A549 (cell line): Measurements from ENCODE around the gene COL5A1. TPM values are rescaled to one million over a fixed set of nuclear protein-coding genes. Genes with fewer than 3 reads are reported as not detected.
A peak's percentile ranks its signal among the peaks of the same experiment; 100 is the strongest.

Source experiments
- ATAC-seq, 2 experiments: fragments of 200-7000 bp in 1 of 2; fragments of >200 bp in 1 of 2; cut with Nextera tagmentation in 1 of 2; cut with Tn5 transposase in 1 of 2; 3 replicates each; pipeline versions ENCODE4 v1.8.0 to v1.9.1; 2018 to 2020; ENCODE audit warnings: mild to moderate bottlenecking in 1 of 2, moderate library complexity in 1 of 2
- CTCF ChIA-PET: fragments of 300-600 bp; sonication (Branson Sonifier 250); formaldehyde crosslinking; extraction: SDS; loops from one replicate; lab custom pipeline; 2021; ENCODE audit warnings: antibody characterized with exemption, inconsistent platforms; lab: Yijun Ruan, JAX
- POLR2A ChIA-PET: fragments of 350-600 bp; formaldehyde crosslinking; extraction: SDS; loops from one replicate; lab custom pipeline; 2021; ENCODE audit warnings: antibody characterized with exemption, inconsistent platforms; lab: Yijun Ruan, JAX
- DNase-seq, 2 experiments: peaks; one replicate each; pipeline versions ENCODE4 v3.0.0 to v3.0.0-alpha.2; 2011 to 2016; ENCODE audit warnings: low read depth in 1 of 2, low spot score in 1 of 2
- FAIRE-seq: peaks from 2 replicates; lab custom pipeline; 2011; peaks lifted over from hg19 to GRCh38; lab: Jason Lieb, UNC
- H3K27ac ChIP-seq, 2 experiments: fragments of >200 bp; sonication (Bioruptor Twin); formaldehyde crosslinking; 3 replicates each; pipeline ENCODE4 v1.5.1; 2016 to 2017
- H3K4me1 ChIP-seq: fragments of >200 bp; sonication (Bioruptor Twin); formaldehyde crosslinking; 3 replicates; pipeline ENCODE4 v1.6.1; 2016
- H3K4me2 ChIP-seq: fragments of >200 bp; sonication (Bioruptor Twin); formaldehyde crosslinking; 3 replicates; pipeline ENCODE4 v1.6.1; 2016
- H3K4me3 ChIP-seq: fragments of >200 bp; sonication (Bioruptor Twin); formaldehyde crosslinking; 3 replicates; pipeline ENCODE4 v1.5.1; 2016
- H3K9me3 ChIP-seq: fragments of >200 bp; sonication (Bioruptor Twin); formaldehyde crosslinking; 3 replicates; pipeline ENCODE4 v1.6.1; 2016
- ATOH8 ChIP-seq: fragments of 250-450 bp; sonication (Bioruptor Pico); IDR thresholded peaks from 2 replicates; pipeline ENCODE4 v1.5.0; 2020; ENCODE audit warnings: low read depth, mild to moderate bottlenecking, moderate library complexity
- BCL3 ChIP-seq: fragments of >200 bp; sonication (Bioruptor Twin); formaldehyde crosslinking; IDR thresholded peaks from 3 replicates; pipeline ENCODE4 v1.6.1; 2016
- BHLHE40 ChIP-seq: IDR thresholded peaks from 2 replicates; pipeline ENCODE4 v1.6.1; 2012; ENCODE audit warnings: low read depth, low read length, inconsistent platforms
- CBX2 ChIP-seq: fragments of 200-600 bp; sonication (generic); IDR thresholded peaks from 2 replicates; pipeline ENCODE4 v1.6.1; 2016; ENCODE audit warnings: low read depth, mild to moderate bottlenecking, borderline replicate concordance
- CHD2 ChIP-seq: fragments of 150-350 bp; IDR thresholded peaks from 2 replicates; pipeline ENCODE4 v1.6.1; 2014; ENCODE audit warnings: low read length; ENCODE audit not compliant: partially characterized antibody
- CHD4 ChIP-seq: fragments of 200-600 bp; sonication (generic); IDR thresholded peaks from 2 replicates; pipeline ENCODE4 v1.6.1; 2016; ENCODE audit warnings: antibody characterized with exemption, mild to moderate bottlenecking, borderline replicate concordance
- EHMT2 ChIP-seq: fragments of 200-600 bp; sonication (generic); IDR thresholded peaks from 2 replicates; pipeline ENCODE4 v1.6.1; 2016; ENCODE audit warnings: antibody characterized with exemption, low read depth, mild to moderate bottlenecking, moderate library complexity
- ESRRA ChIP-seq: fragments of 150-350 bp; IDR thresholded peaks from 2 replicates; pipeline ENCODE4 v1.6.1; 2014; ENCODE audit warnings: mild to moderate bottlenecking, low read length, borderline replicate concordance
- FOSL2 ChIP-seq, 2 experiments: fragments of 450-650 bp in 1 of 2; fragments of >200 bp in 1 of 2; sonication (Bioruptor Twin) in 1 of 2; formaldehyde crosslinking; IDR thresholded peaks; 2 replicates each; pipeline versions ENCODE4 v1.5.0 to v1.6.1; 2016 to 2020; ENCODE audit warnings: mild to moderate bottlenecking in 1 of 2, moderate library complexity in 1 of 2
- FOXS1 ChIP-seq: fragments of 250-450 bp; sonication (Bioruptor Pico); IDR thresholded peaks from 2 replicates; pipeline ENCODE4 v1.5.0; 2020; ENCODE audit warnings: mild to moderate bottlenecking, moderate library complexity
- GATA3 ChIP-seq: IDR thresholded peaks from 2 replicates; pipeline ENCODE4 v1.6.1; 2012; ENCODE audit warnings: borderline replicate concordance
- HDAC2 ChIP-seq: fragments of 200-600 bp; sonication (generic); IDR thresholded peaks from 2 replicates; pipeline ENCODE4 v1.6.1; 2016
- HES2 ChIP-seq: fragments of >200 bp; sonication (Bioruptor Twin); formaldehyde crosslinking; IDR thresholded peaks from 2 replicates; pipeline ENCODE4 v1.6.1; 2016
- HEYL ChIP-seq: fragments of 250-450 bp; sonication (Bioruptor Pico); IDR thresholded peaks from 2 replicates; pipeline ENCODE4 v1.8.0; 2021; ENCODE audit warnings: mild to moderate bottlenecking, moderate library complexity
- HOXA7 ChIP-seq: fragments of 250-450 bp; sonication (Bioruptor Pico); IDR thresholded peaks from 2 replicates; pipeline ENCODE4 v1.5.0; 2020; ENCODE audit warnings: mild to moderate bottlenecking, moderate library complexity
- KDM1A ChIP-seq: fragments of 200-600 bp; sonication (generic); IDR thresholded peaks from 2 replicates; pipeline ENCODE4 v1.6.1; 2016; ENCODE audit warnings: low read depth, mild to moderate bottlenecking
- NFE2L2 ChIP-seq: fragments of 150-350 bp; conservative IDR thresholded peaks from 2 replicates; pipeline ENCODE4 v1.6.1; 2014; ENCODE audit warnings: low read length
- PBX3 ChIP-seq: IDR thresholded peaks from 2 replicates; pipeline ENCODE4 v1.6.1; 2012
- PHF8 ChIP-seq: fragments of 200-600 bp; sonication (generic); IDR thresholded peaks from 2 replicates; pipeline ENCODE4 v1.6.1; 2016; ENCODE audit warnings: low read depth, mild to moderate bottlenecking, antibody characterized with exemption, moderate library complexity, borderline replicate concordance
- POLR2AphosphoS2 ChIP-seq: conservative IDR thresholded peaks from 2 replicates; pipeline ENCODE4 v1.6.1; 2012; ENCODE audit warnings: low read length, improper control_type of control experiment, inconsistent platforms
- RNF2 ChIP-seq: fragments of 200-600 bp; sonication (generic); IDR thresholded peaks from 2 replicates; pipeline ENCODE4 v1.6.1; 2016; ENCODE audit warnings: low read depth, mild to moderate bottlenecking, antibody characterized with exemption, moderate library complexity, borderline replicate concordance
- ZC3H11A ChIP-seq: fragments of 450-650 bp; IDR thresholded peaks from 2 replicates; pipeline ENCODE4 v1.6.1; 2014; ENCODE audit warnings: antibody characterized with exemption, mild to moderate bottlenecking
- ZNF302 ChIP-seq: fragments of 250-450 bp; sonication (Bioruptor Pico); IDR thresholded peaks from 2 replicates; pipeline ENCODE4 v1.9.0; 2021; ENCODE audit warnings: inconsistent platforms, mild to moderate bottlenecking, moderate library complexity
- WGBS: methylation state at CpG from one replicate; pipeline ENCODE4 v1.1.6; 2017; ENCODE audit errors: missing lambda C conversion rate; 5-methylcytosine and 5-hydroxymethylcytosine counted together
- polyA plus RNA-seq, 4 experiments: library from polyadenylated mRNA; depleted of rRNA in 3 of 4; stranded (reverse); fragments of >200 nt; fragmentation: RNase III in 1 of 4; extraction: RNeasy Plus Mini Kit Qiagen cat#74134 plus additional on column Dnase treatment in 1 of 4; gene quantifications; 2 replicates in 3 of 4; 3 replicates in 1 of 4; pipeline ENCODE4 v1.2.3, GENCODE V29; 2011 to 2017
- TF ChIP-seq, protein P1 (sequence below): fragments of >200 bp; sonication (Bioruptor Twin); formaldehyde crosslinking; IDR thresholded peaks from 3 replicates; pipeline ENCODE4 v1.5.1; 2016

The COL5A1 gene
- polyA plus RNA-seq, 2 of the 4 experiments (the other 2 are of a cell fraction) = 16.1 to 67.5 TPM

DNA sequence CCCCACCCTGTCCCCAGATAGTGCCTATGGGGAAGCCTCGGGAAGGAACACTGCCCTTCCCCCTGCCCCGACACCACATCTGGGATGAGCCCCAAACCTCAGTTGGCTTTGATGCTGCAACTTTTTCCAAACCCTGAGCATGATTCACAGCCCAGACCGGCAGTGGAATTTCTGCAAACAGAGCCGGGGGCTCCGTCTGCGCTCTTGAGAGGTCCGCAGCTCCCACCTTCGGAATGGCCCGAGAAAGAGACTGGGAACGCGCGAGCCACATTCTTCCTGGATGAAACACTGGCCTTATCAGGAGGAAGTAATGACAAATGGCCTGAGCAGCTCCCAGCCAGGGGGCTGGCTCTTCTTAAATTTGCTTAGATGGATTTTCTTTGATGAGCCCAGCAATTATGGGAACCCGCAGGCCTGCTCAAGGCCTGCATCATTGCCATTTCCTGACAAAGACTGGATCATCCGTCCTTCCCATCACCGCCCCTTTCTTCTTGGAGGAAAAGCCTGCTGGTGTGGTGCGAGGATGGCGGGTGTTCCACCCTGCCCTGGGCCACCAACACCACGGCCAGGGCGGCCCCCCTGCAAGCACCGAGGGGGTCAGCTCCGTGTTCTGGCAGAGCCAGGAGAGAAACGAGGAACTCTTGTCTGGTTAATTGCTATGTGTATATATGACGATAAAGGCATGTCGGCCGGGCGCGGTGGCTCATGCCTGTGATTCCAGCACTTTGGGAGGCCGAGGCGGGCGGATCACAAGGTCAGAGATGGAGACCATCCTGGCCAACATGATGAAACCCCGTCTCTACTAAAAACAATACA lies 38.8 kb upstream of the COL5A1 start (continued):
- TF ChIP-seq PBX3 = peak; percentile 41
- no peak for TF ChIP-seq ZNF302 (CRISPR knock-in tag)
- no peak for TF ChIP-seq FOXS1
- TF ChIP-seq HDAC2 = no peak
- no peak for TF ChIP-seq CBX2
- no peak for TF ChIP-seq ATOH8 (CRISPR knock-in tag)
- no peak for TF ChIP-seq CHD2

DNA sequence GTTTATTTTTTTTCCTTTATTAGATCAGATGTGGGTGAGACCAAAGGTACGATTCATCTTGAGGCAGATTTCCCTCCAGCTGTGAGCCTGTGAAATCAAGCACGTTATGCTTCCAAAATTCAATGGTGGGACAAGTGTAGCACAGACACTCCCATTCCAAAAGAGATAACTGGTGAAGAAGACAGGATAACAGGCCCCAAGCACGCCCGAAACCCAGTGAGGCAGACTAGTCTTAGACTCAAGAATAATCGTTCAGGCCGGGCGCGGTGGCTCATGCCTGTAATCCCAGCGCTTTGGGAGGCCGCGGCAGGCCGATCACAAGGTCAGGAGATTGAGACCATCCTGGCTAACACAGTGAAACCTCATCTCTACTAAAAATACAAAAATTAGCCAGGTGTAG lies 36.8 kb upstream of the COL5A1 start:
- no peak for ATAC-seq
- ChIA-PET CTCF (interaction anchor here (0.7 to 3.7 kb wide), 5 partner anchors 52 to 162 kb away, joined by 3 to 14 read pairs (median 3); no protein-coding TSS in a partner anchor), POLR2A (interaction anchor here (0.8 kb wide), 1 partner anchor 40 kb away, joined by 3 read pairs; no protein-coding TSS in a partner anchor)
- H3K4me3 ChIP-seq = no peak overlapping the region
- peaks cover 8% of the 10 kb centered on the region for H3K9me3 ChIP-seq
- peak overlapping the region; percentile 94 to 96; a peak in 5 of 6 replicates for H3K27ac ChIP-seq
- H3K4me1 ChIP-seq = peaks cover 36% of the 10 kb centered on the region
- TF ChIP-seq ESRRA (no peak), BCL3 (no peak), CHD4 (no peak), POLR2AphosphoS2 (no peak), EHMT2 (no peak), BHLHE40 (no peak), PBX3 (no peak), HOXA7 (no peak), PHF8 (no peak), KDM1A (no peak)
- no peak for FAIRE-seq
- H3K4me2 ChIP-seq = no peak overlapping the region
- 95% methylated on average over 12 of the region's 12 CpGs for WGBS
- no peak for DNase-seq

- ChIA-PET CTCF (interaction anchor here (1.3 to 3.7 kb wide), 2 partner anchors 105 to 156 kb away, joined by 3 to 14 read pairs; no protein-coding TSS in a partner anchor), POLR2A (interaction anchor here (0.8 kb wide), 1 partner anchor 40 kb away, joined by 3 read pairs; no protein-coding TSS in a partner anchor)
- FAIRE-seq (no peak), DNase-seq (no peak), ATAC-seq (no peak)
- Histone ChIP-seq H3K9me3 (peaks cover 8% of the 10 kb centered on the region), H3K4me1 (peaks cover 32% of the 10 kb centered on the region), H3K4me3 (no peak overlapping the region), H3K4me2 (no peak overlapping the region), H3K27ac (peak overlapping the region; percentile 46 to 94; a peak in 5 of 6 replicates)
- TF ChIP-seq ZC3H11A = no peak
- TF ChIP-seq HEYL (CRISPR knock-in tag) = no peak
- TF ChIP-seq RNF2 = no peak
- TF ChIP-seq PHF8 = no peak
- no peak for TF ChIP-seq CHD4
- TF ChIP-seq, protein P1, sequence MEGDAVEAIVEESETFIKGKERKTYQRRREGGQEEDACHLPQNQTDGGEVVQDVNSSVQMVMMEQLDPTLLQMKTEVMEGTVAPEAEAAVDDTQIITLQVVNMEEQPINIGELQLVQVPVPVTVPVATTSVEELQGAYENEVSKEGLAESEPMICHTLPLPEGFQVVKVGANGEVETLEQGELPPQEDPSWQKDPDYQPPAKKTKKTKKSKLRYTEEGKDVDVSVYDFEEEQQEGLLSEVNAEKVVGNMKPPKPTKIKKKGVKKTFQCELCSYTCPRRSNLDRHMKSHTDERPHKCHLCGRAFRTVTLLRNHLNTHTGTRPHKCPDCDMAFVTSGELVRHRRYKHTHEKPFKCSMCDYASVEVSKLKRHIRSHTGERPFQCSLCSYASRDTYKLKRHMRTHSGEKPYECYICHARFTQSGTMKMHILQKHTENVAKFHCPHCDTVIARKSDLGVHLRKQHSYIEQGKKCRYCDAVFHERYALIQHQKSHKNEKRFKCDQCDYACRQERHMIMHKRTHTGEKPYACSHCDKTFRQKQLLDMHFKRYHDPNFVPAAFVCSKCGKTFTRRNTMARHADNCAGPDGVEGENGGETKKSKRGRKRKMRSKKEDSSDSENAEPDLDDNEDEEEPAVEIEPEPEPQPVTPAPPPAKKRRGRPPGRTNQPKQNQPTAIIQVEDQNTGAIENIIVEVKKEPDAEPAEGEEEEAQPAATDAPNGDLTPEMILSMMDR = no peak
- no peak for TF ChIP-seq GATA3
- no peak for TF ChIP-seq FOSL2 (IDR thresholded peaks at IDR 0.05)
- TF ChIP-seq FOSL2 (CRISPR knock-in tag; IDR thresholded peaks at IDR 0.05) = no peak
- no peak for TF ChIP-seq NFE2L2
- TF ChIP-seq HES2 = no peak
- WGBS = 94% methylated on average over 8 of the region's 8 CpGs
Measured at GRCh38 chr9:134605351-134605965, 36.1 kb upstream of the COL5A1 start.
